NCI-H774 (cell line): Measurements from ENCODE around the gene IDH3G.
"Not testable (repeated sequence)": the region's sequence is repeated elsewhere in the genome, so short reads cannot be mapped to it uniquely, and the experiment has no call there.

Source experiments
- DNase-seq: peaks from one replicate; lab custom pipeline; 2025; lab: John Stamatoyannopoulos, UW

The IDH3G gene

DNA sequence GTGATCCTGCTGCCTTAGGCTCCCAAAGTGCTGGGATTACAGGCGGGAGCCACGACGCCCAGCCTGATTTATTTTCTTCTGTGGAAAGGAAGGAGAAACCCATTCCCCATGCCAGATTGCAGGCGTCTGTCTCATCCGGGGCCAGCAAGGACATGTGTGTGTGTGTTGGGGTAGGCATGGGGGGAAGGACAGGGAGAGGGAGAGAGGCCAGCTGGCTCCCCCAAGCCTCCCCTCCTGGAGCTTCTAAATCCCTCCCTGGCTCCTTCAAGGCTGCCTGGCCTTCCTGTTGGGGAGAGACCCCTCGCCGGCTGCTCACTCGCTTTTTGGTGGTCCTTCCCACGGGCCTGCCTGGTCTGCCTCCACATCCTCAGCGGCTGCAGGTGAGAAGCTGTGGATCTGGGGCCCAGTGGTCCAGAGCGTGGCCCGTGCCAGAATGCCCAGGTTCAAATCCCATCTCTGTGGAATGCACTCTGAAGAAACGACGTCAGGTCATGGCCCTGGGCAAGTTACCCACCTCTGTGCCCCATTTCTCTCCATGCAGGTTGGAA is 31.5 kb downstream of the IDH3G start:
- no peak for DNase-seq

GRCh38 chrX:153761863-153762262 is 32.3 kb downstream of the IDH3G start:
- DNase-seq: no peak

DNA sequence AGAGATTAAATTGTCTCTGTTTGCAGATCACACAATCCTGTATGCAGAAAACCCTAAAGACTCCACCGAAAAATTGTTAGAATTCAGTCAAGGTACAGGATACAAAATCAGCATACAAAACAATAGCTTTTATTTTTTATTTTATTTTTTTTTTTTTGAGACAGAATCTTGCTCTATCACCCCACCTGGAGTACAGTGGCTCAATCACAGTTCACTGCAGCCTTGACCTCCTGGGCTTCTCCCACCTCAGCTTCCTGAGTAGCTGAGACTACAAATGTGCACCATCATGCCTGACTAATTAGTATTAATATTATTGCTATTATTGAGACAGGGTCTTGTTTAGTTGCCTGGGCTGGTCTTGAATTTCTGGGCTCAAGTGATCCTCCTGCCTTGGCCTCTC is 39.0 kb downstream of the IDH3G start:
- DNase-seq: no peak

DNA sequence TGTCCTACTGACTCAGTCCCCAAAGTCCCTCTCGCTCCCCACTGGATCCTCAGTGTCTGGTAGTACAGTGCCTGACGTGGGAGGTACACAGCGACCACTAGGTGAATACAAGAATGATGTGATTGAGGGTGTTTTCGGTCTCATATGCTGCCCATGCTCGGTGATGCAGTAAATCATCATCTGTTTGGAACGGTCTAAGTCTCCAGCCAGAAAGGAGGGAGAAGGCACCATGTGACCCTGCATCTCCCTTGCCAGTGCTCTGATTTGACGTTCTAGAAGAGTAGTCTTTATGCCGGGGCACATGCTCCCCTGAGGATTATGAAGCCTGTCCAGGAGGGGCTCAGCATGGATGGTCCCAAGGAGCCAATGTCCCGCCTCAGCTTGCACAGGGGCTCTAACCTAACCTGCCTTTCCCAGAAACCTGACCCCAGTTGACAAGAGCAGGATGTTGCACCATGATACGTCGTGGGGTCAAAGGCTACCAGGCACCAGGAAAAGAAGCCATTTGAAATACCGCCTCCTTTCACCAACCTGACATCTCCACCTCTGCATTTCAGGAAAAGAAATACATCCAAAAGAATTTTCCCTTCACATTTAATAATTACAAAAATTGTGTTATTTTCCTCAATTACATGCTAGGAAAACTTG is 43.9 kb downstream of the IDH3G start:
- no peak for DNase-seq

DNA sequence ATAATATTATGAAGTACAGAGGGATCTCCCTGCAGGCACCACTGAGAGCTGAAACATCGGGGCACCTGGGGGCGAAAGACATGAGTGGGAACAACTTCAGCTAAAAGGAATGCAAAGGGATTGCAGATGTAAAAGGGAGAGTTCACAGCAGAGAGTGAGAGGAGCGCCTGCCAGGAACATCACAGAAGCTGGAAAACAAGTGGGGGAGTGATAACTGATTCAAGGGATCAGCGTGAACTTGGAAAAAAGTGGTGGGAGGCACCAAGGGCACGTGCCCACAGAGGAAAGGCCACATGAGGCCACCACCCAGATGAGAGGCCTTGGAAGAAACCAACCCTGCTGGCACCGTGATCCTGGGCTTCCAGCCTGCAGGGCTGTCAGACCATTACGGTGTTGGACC is 45.2 kb downstream of the IDH3G start:
- DNase-seq: not testable (repeated sequence)

DNA sequence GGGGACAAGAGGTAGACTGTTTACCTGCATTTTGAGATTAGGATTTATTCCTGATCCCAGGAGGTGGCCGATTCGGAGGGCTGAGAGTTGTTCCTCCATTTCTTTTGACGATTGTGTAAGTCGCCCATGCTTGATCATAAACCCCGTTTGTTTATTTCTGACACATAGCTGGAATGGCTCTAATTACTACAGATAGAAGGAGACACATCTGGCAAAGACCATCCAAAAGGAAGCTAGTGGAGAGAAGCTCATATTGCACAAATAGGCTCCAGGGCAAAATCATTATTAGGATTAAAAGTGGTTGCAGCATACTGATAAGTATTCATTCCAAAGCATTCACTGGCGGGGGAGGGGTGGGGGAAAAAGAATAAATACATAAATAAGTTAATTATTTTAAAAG is 47.2 kb downstream of the IDH3G start:
- not testable (repeated sequence) for DNase-seq

DNA sequence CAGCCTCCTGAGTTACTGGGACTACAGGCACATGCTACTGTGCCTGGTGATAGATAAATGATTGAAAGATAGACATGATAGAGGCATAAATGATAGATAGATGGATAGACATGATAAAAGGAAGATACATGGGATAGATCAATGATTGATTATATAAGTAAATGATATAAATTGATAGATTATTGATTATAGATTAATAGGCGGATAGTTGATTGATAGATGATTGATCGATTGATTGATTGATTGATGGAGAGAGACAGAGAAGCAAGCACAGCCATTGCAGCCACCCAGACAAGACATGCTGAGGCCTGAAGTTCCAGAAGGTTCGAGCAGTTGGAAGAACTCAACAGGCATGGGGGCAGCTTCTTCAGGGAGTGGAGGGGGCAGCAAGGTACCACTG is 47.8 kb downstream of the IDH3G start:
- DNase-seq: no peak

DNA sequence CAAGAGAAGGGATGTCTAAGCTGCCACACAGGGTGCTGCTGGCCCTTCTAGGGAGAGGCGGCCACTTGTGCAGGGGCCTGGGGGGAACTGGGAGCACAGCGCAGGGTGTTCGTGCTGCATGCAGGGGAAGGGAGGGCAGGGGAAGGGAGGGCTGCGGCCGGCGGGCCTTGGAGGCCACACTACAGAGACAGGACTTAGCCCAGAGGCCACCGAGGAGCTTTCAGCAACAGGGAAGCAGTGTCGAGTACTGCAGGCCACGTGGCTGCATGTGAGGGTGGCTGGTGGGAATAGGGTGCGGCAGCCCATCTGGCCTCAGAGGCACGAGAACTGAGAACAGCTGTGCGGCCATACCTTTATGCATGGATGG is 49.1 kb downstream of the IDH3G start:
- not testable (repeated sequence) for DNase-seq

DNA sequence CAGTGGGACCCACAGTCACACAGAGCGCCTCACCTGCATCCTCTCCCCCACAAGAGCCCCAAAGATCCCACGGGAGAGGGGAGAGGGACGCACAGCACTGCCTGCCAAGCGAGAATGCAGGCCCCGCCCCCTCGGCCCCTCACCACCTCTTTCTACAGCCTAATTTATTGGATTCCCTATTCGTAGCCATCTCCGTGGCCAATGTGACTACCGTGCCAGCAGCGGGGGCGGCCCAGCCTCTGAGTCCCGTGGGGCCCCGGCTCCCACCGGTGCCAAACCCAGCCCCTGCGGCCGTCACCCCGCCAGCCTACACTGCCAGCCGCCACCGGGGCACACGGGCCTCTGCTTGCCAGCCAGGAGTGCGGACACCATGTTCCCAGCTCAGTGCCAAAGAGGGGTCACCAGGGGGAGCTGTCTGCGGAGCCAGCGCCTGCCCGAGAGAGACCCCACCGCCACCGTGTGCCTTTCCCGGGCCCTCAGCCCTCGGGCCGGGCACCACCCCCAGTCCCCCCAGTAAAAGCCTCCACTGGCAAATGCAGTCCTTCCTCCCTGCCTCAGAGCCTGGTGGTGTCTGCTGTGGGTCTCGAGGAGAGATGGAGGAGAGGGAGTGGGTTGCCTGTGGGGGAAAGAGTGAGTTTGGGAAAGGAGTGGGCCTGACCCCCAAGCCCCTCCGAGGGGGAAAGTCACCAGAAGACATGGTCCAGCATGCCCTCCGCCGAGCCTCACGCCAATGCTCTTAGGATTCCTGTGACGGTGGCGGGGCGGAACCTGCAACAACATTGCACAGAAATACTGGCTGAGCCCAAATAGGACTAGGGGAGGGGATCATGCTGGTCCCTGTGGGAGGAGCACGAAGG is 49.7 kb downstream of the IDH3G start:
- DNase-seq: no peak

- not testable (repeated sequence) for DNase-seq
Measured at GRCh38 chrX:153743468-153744209, 50.5 kb downstream of the IDH3G start.

- DNase-seq: not testable (repeated sequence)
Measured at GRCh38 chrX:153742796-153743467, 51.2 kb downstream of the IDH3G start.

GRCh38 chrX:153742111-153742510 is 52.1 kb downstream of the IDH3G start:
- not testable (repeated sequence) for DNase-seq

DNA sequence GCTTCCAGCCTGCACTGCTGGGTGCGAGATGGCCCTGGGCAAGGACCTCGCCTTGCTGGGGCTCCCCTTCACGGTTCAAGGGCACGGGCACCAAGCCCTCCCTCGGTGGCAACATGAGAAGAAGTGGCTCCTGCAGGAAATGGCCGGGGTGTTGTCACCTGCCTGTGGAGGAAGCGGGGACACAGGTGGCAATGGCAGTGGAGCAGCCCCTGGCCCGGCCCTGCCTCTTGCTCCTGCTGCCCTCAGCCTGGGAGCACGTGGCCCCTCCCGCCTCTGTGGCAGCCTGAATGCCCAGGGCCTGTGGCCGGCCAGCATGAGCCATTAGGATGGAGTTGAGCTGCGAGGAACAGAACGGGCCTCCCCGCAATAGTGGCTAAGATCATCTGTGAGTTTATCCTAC is 52.7 kb downstream of the IDH3G start:
- DNase-seq: no peak

GRCh38 chrX:153740631-153741222 is 53.4 kb downstream of the IDH3G start:
- DNase-seq: no peak

DNA sequence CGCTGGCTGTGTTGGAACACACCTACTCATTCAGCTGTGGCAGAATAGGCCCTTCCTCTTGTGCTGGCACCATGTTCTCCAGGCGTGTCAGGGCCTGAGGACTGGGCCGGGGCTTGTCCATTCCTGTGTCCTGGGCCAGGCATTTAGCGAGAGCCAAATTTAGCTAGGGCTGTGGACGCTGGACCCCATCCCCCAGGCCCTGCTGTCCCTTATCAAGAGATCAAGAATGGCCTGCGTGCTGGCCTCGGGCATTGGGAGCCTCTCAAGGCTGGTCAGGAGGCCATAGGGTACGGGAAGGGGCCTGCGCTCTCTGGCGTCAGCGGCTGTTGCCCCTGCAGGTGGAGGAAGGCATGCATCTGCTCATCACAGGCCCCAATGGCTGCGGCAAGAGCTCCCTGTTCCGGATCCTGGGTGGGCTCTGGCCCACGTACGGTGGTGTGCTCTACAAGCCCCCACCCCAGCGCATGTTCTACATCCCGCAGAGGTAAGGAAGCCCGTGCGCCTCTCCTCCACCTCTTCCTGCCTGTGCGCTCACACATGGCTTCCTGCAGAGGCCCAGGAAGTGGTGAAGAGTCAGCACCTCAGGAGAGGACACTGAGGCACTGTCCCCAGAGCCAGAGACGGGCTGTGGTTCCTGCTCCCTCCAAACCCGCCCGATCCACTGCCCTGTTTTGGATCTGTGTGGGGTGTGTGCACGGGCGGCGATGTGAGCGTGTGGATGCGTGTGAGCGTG is 54.3 kb downstream of the IDH3G start:
- DNase-seq: no peak

DNA sequence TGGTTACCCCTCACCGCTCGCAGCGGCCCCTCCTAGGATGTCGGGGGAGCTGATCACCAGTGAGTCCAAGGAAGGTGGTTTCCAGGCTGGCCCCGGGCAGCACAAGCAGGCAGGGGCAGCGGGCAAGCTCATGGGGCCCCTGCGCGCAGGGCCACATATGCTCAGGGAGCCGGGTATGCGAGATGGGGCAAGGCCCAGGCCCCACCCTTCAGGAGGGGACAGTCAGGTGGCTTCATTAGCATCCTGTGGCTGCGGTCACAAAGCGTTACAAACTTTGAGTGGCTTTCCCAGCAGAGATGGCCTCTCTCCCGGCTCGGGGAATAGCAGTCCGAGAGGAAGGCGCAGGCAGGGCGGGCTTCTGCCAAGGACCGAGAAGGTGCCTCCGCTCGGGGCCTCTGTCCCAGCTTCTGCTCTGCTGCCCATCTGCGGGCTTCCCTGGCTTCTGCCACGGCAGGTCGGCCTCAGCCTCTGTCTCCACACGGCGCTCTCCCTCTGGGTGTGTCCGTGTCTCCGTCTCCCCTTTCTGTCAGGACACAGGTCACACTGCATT is 56.0 kb downstream of the IDH3G start:
- no peak for DNase-seq

- DNase-seq: no peak
Measured at GRCh38 chrX:153736871-153737441, 57.2 kb downstream of the IDH3G start.

GRCh38 chrX:153736071-153736820 is 57.9 kb downstream of the IDH3G start:
- DNase-seq: no peak
